ENCODE measurements around the gene SLIT1. TPM values are rescaled to one million over a fixed set of nuclear protein-coding genes. Genes with fewer than 3 reads are reported as not detected.

The SLIT1 gene
- total RNA-seq, 4 donors from 2014 or later, result 0.10 to 0.13 TPM; not detected in 2

DNA sequence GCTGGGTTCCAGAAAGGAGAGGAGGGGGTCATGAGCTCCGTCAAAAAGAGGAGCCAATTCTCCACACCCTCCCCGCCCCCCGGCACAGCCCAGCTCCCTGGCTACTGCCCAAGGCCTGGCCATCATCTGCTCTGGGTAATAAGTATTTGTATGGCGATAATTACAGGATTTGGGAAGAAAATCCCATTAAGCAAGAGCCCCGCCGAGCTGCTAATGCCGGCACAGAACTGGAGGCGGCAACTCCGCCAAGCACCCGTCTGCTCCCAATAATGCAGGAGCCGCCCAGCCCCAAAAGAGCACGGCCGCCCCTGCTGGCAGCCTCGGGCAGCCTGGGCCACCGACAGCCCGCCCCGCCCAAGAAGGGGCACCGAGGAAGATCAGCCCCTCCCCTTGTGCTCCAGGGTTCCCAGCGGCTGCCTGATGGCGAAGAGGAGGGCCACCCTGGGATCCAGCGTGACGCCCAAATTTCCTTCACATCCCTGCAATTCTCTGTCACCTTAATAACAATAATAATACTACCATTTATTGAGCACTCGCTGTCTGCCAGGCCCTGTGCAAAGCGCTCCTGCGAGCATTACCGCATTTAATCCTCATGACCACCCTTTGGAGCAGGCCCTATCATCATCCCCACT is 5.9 kb downstream of the SLIT1 start:
- DNase-seq, result no peak
- in situ Hi-C loops (cut with MboI; ENCODE audit: low sequenced_read_pairs in 4 of 4), result no loop called here
- intact Hi-C loops (cut with DNase I; ENCODE audit: low total_unique reads), result no loop called here
- no peak overlapping the region for H3K27ac ChIP-seq
- H3K4me3 ChIP-seq, result no peak overlapping the region
- no peak for ATAC-seq
- no peaks in the 10 kb centered on the region for H3K36me3 ChIP-seq
- no peaks in the 10 kb centered on the region for H3K4me1 ChIP-seq
- H3K27me3 ChIP-seq, result peaks cover 19 to 32% (median 23%) of the 10 kb centered on the region in 3 donors
- TF ChIP-seq, protein P1, sequence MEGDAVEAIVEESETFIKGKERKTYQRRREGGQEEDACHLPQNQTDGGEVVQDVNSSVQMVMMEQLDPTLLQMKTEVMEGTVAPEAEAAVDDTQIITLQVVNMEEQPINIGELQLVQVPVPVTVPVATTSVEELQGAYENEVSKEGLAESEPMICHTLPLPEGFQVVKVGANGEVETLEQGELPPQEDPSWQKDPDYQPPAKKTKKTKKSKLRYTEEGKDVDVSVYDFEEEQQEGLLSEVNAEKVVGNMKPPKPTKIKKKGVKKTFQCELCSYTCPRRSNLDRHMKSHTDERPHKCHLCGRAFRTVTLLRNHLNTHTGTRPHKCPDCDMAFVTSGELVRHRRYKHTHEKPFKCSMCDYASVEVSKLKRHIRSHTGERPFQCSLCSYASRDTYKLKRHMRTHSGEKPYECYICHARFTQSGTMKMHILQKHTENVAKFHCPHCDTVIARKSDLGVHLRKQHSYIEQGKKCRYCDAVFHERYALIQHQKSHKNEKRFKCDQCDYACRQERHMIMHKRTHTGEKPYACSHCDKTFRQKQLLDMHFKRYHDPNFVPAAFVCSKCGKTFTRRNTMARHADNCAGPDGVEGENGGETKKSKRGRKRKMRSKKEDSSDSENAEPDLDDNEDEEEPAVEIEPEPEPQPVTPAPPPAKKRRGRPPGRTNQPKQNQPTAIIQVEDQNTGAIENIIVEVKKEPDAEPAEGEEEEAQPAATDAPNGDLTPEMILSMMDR (IDR thresholded peaks at IDR 0.05 in 4 of 5, conservative IDR thresholded peaks at IDR 0.05 in 1 of 5), result no peak
- TF ChIP-seq POLR2A (IDR thresholded peaks at IDR 0.05), result no peak
- no peaks in the 10 kb centered on the region for H3K9me3 ChIP-seq

DNA sequence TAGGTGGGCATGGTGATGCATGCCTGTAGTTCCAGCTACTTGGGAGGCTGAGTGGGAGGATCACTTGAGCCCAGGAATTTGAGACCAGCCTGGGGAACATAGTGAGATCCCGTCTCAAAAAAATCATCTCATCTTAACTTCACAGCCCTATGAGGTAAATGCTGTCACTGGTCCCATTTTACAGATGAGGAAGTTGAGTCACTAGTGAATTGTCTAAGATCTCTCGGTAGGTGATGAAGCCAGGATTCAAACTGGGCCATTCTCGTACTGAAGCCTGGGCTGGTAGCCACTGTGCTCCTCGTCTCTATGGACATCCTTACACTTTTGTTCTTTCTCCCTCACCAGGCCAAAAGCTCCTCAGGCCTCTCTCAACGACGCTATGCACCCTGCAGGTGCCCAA is 6.4 kb downstream of the SLIT1 start:
- no peaks in the 10 kb centered on the region for H3K36me3 ChIP-seq
- ATAC-seq (no peak), DNase-seq (no peak)
- H3K9me3 ChIP-seq, result no peaks in the 10 kb centered on the region
- intact Hi-C loops (cut with DNase I; ENCODE audit: low total_unique reads) (no loop called here), in situ Hi-C loops (cut with MboI; ENCODE audit: low sequenced_read_pairs in 4 of 4) (no loop called here)
- H3K27ac ChIP-seq, result no peak overlapping the region
- H3K27me3 ChIP-seq, result peaks cover 16 to 26% (median 18%) of the 10 kb centered on the region in 3 donors
- no peak for TF ChIP-seq POLR2A (IDR thresholded peaks at IDR 0.05)
- TF ChIP-seq, protein P1 (IDR thresholded peaks at IDR 0.05 in 4 of 5, conservative IDR thresholded peaks at IDR 0.05 in 1 of 5), result no peak
- no peak overlapping the region for H3K4me3 ChIP-seq
- no peaks in the 10 kb centered on the region for H3K4me1 ChIP-seq

DNA sequence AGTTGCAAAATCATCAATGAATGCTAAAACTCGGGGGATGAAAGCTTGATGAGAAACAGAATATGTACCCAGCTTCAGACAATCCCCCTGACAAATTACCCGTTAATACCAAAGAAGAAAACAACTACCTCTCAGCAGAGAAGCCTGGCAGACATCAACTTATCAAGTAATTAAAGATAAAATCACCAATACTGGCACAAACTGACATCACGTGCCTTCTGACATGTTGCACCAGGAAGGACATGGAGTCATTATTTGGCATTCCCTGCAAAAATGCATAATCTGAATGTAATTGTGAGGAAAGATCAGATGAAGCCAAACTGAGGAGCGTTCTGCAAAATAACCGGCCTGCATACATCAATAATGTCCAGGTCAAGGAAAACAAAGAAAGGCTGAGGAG is 7.7 kb downstream of the SLIT1 start:
- peaks cover 13 to 22% (median 15%) of the 10 kb centered on the region in 3 donors for H3K27me3 ChIP-seq
- H3K4me3 ChIP-seq, result no peak overlapping the region
- intact Hi-C loops (cut with DNase I; ENCODE audit: low total_unique reads), result no loop called here
- in situ Hi-C loops (cut with MboI; ENCODE audit: low sequenced_read_pairs in 4 of 4), result no loop called here
- no peak for DNase-seq
- H3K36me3 ChIP-seq, result no peaks in the 10 kb centered on the region
- no peaks in the 10 kb centered on the region for H3K9me3 ChIP-seq
- TF ChIP-seq POLR2A (IDR thresholded peaks at IDR 0.05), result no peak
- TF ChIP-seq, protein P1 (IDR thresholded peaks at IDR 0.05 in 4 of 5, conservative IDR thresholded peaks at IDR 0.05 in 1 of 5), result no peak
- ATAC-seq, result no peak
- no peaks in the 10 kb centered on the region for H3K4me1 ChIP-seq
- no peak overlapping the region for H3K27ac ChIP-seq

DNA sequence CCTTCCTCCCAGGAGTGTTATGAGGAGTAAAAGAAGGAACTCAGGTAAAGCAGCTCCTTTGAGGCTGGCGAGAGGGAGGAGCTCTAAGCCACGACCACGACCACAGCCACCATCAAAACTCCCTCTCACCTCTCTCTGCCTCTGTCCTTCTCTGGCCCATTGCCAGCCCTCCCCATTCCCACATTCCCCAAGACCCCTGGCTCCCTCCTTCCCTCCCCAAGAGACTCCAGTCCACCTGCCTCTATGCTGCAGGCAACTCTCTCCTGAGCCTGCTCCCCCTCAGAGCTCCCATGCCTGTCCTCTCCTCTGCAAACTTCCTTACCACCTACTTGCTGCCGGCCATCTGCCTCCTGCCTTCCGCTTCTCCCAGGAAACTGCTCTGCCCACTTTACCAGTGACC is 9.5 kb downstream of the SLIT1 start:
- no peak for TF ChIP-seq POLR2A (IDR thresholded peaks at IDR 0.05)
- TF ChIP-seq, protein P1 (IDR thresholded peaks at IDR 0.05 in 4 of 5, conservative IDR thresholded peaks at IDR 0.05 in 1 of 5), result no peak
- no peaks in the 10 kb centered on the region for H3K9me3 ChIP-seq
- no peaks in the 10 kb centered on the region for H3K36me3 ChIP-seq
- no peak overlapping the region for H3K4me3 ChIP-seq
- peaks cover 13 to 22% (median 15%) of the 10 kb centered on the region in 3 donors for H3K27me3 ChIP-seq
- in situ Hi-C loops (cut with MboI; ENCODE audit: low sequenced_read_pairs in 4 of 4), result no loop called here
- no peak for ATAC-seq
- DNase-seq, result no peak
- H3K27ac ChIP-seq, result no peak overlapping the region
- intact Hi-C loops (cut with DNase I; ENCODE audit: low total_unique reads), result no loop called here
- H3K4me1 ChIP-seq, result no peaks in the 10 kb centered on the region

DNA sequence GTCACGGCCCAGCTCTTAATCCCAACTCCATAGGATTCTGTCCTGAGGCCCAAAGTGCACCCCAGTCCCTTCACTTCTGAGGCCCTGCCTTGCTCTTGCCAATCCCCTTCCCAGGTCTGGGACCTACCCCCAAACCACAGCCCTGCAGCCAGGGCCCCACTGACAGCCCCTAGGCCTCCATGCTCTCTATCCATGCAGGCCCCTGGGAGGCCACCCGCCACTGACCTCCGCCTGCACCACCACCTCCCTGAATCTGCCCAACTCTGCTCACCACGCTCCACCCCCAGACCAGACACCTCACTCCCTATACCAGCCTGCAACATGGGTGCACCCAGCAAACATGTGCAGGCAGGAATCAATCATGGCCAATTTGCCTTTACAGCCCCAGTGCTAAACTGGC is 10.2 kb downstream of the SLIT1 start:
- Histone ChIP-seq H3K27me3 (peaks cover 13 to 22% (median 15%) of the 10 kb centered on the region in 3 donors), H3K9me3 (no peaks in the 10 kb centered on the region), H3K4me1 (peaks cover 0 to under 1% of the 10 kb centered on the region in 2 donors), H3K36me3 (no peaks in the 10 kb centered on the region), H3K27ac (no peak overlapping the region), H3K4me3 (no peak overlapping the region)
- DNase-seq, result no peak
- intact Hi-C loops (cut with DNase I; ENCODE audit: low total_unique reads) (no loop called here), in situ Hi-C loops (cut with MboI; ENCODE audit: low sequenced_read_pairs in 4 of 4) (no loop called here)
- TF ChIP-seq, protein P1 (IDR thresholded peaks at IDR 0.05 in 4 of 5, conservative IDR thresholded peaks at IDR 0.05 in 1 of 5), result no peak
- TF ChIP-seq POLR2A (IDR thresholded peaks at IDR 0.05), result no peak
- ATAC-seq, result no peak
